Osteoblast (primary cell): Measurements from ENCODE around the gene NT5DC2. TPM values are rescaled to one million over a fixed set of nuclear protein-coding genes. Genes with fewer than 3 reads are reported as not detected.

Experiments used
- DNase-seq: peaks from one replicate; pipeline ENCODE4 v3.0.0; 2011; ENCODE audit warnings: low spot score, mixed read lengths; ENCODE audit not compliant: insufficient read length; ENCODE audit errors: missing footprints
- H2AFZ ChIP-seq: 2 replicates; pipeline ENCODE4 v1.6.0; 2011; ENCODE audit warnings: mild to moderate bottlenecking, low read length
- H3K27ac ChIP-seq: 2 replicates; pipeline ENCODE4 v1.5.1; 2011; ENCODE audit warnings: mild to moderate bottlenecking, low read depth, low read length, moderate library complexity
- H3K27me3 ChIP-seq: 2 replicates; pipeline ENCODE4 v1.6.0; 2012; ENCODE audit warnings: mild to moderate bottlenecking, control low read depth, inconsistent platforms, low read length, moderate library complexity; ENCODE audit not compliant: insufficient read depth
- H3K36me3 ChIP-seq: 2 replicates; pipeline ENCODE4 v1.5.1; 2011; ENCODE audit warnings: mild to moderate bottlenecking, low read length, control low read depth, moderate library complexity; ENCODE audit not compliant: insufficient read depth
- H3K4me1 ChIP-seq: 2 replicates; pipeline ENCODE4 v1.5.1; 2011; ENCODE audit warnings: mild to moderate bottlenecking, low read length, control low read depth, moderate library complexity; ENCODE audit not compliant: insufficient read depth
- H3K4me2 ChIP-seq: 2 replicates; pipeline ENCODE4 v1.6.0; 2011; ENCODE audit warnings: mild to moderate bottlenecking, low read length; ENCODE audit not compliant: insufficient read depth
- H3K4me3 ChIP-seq: fragments of 200-600 bp; sonication (generic); 3 replicates; pipeline ENCODE4 v1.5.1; 2012; ENCODE audit warnings: mild to moderate bottlenecking, low read length, inconsistent platforms; ENCODE audit not compliant: insufficient read depth
- H3K79me2 ChIP-seq: 2 replicates; pipeline ENCODE4 v1.6.0; 2012; ENCODE audit warnings: mild to moderate bottlenecking, low read length, control low read depth, inconsistent platforms; ENCODE audit not compliant: insufficient read depth
- H3K9me3 ChIP-seq: 2 replicates; pipeline ENCODE4 v1.5.1; 2011; ENCODE audit warnings: low read depth, low read length, control low read depth
- H4K20me1 ChIP-seq: 2 replicates; pipeline ENCODE4 v1.6.0; 2012; ENCODE audit warnings: mild to moderate bottlenecking, low read length, control low read depth; ENCODE audit not compliant: insufficient read depth
- total RNA-seq: library from RNA; depleted of rRNA; stranded (reverse); fragments of >200 nt; gene quantifications from 2 replicates; pipeline ENCODE4 v1.2.3, GENCODE V29; 2012
- TF ChIP-seq, protein P1 (sequence below): IDR thresholded peaks from 2 replicates; pipeline ENCODE4 v1.5.1; 2011; ENCODE audit warnings: mild to moderate bottlenecking, low read depth, low read length, moderate library complexity; ENCODE audit errors: extremely low read depth

The NT5DC2 gene
- total RNA-seq, 1 donor, result 52.5 TPM

DNA sequence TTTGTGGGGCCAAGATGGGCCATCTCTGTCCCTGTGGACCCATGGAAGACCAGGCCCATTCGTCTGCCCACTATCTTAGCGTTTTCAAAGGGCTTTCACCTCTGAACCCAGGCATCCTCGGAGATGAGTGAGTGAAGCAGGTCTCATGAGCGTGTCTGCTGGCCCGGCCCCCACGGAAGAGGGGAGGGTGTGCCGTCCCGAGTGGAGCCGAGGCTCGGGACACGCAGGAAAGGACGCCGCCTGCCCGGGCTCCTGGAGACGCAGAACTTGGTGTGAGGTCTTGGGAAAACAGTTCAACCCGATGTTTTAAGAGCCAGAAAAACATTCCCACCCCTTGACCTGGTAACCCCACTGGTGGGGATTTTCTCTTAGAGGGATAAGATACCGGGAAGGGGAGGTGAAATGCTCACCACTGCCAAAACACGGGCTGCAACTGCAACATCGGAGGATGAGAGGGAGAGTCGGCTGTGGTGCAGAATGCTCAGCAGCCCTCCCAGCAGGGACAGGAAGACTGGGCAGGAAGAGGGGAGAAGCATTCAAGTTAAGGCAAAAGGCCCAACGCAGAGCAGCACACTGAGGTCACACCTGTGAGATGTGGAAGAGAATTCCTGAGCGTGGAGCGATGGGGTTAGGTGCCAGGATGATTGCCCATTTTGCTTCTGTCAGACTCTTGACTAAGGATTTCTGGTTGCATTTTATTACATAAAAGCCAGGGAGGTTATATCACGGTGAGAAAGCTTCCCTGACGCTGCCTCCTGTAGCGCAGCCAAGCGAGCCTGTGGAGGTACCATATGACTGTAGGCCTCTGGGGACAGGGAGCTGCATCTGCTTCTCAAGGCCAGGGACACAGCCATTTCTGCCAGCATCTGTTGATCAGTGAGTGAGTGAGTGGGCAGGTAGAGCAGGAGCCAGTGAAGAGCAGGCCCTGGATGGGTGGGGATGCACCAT lies 52.6 kb downstream of the NT5DC2 start:
- H4K20me1 ChIP-seq, result peaks cover 14% of the 10 kb centered on the region
- H3K4me2 ChIP-seq, result no peak overlapping the region
- H3K4me1 ChIP-seq, result no peaks in the 10 kb centered on the region
- H3K27ac ChIP-seq, result no peak overlapping the region
- DNase-seq, result peak; percentile 89
- H3K4me3 ChIP-seq, result no peak overlapping the region
- no peaks in the 10 kb centered on the region for H3K9me3 ChIP-seq
- no peak overlapping the region for H2AFZ ChIP-seq
- no peaks in the 10 kb centered on the region for H3K27me3 ChIP-seq
- TF ChIP-seq, protein P1, sequence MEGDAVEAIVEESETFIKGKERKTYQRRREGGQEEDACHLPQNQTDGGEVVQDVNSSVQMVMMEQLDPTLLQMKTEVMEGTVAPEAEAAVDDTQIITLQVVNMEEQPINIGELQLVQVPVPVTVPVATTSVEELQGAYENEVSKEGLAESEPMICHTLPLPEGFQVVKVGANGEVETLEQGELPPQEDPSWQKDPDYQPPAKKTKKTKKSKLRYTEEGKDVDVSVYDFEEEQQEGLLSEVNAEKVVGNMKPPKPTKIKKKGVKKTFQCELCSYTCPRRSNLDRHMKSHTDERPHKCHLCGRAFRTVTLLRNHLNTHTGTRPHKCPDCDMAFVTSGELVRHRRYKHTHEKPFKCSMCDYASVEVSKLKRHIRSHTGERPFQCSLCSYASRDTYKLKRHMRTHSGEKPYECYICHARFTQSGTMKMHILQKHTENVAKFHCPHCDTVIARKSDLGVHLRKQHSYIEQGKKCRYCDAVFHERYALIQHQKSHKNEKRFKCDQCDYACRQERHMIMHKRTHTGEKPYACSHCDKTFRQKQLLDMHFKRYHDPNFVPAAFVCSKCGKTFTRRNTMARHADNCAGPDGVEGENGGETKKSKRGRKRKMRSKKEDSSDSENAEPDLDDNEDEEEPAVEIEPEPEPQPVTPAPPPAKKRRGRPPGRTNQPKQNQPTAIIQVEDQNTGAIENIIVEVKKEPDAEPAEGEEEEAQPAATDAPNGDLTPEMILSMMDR, result no peak
- peaks cover 73% of the 10 kb centered on the region for H3K36me3 ChIP-seq
- no peaks in the 10 kb centered on the region for H3K79me2 ChIP-seq

DNA sequence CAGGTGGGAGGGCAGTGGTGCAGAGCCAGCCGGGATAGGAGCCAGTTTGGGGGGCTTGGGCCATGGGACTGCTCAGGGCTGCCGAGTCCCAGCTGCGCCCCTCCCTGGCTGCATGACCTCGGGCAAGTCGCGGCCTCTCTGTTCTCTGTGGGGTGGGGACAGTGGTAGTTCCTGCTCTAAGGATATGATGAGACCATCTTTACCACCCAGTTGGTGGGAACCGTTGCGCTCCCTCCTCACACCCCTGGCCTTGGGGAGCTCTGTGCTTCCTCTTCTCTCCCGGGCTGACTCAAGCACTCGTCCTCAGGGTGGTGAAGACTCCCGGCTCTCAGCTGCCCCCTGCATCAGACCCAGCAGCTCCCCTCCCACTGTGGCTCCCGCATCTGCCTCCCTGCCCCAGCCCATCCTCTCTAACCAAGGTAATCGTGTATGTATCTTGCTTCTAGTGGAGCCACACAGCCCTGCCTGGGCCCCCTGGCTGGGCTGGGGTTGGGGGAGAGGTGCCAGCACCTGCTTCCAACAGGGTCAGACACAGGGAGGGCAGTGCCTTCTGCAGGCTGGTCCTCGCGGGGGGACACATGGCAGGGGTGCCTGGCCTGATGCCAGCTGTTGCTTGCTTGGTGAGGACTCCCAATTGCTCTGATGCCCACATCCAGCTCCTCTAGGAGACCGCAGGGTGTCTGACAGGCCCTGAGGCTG lies 53.6 kb downstream of the NT5DC2 start:
- Histone ChIP-seq H3K4me1 (no peaks in the 10 kb centered on the region), H3K4me3 (no peak overlapping the region), H3K9me3 (no peaks in the 10 kb centered on the region), H3K36me3 (peaks cover 80% of the 10 kb centered on the region), H3K79me2 (no peaks in the 10 kb centered on the region), H3K27ac (no peak overlapping the region), H2AFZ (no peak overlapping the region), H3K27me3 (no peaks in the 10 kb centered on the region), H3K4me2 (no peak overlapping the region), H4K20me1 (peaks cover 11% of the 10 kb centered on the region)
- TF ChIP-seq, protein P1, result no peak
- peak; percentile 49 for DNase-seq

DNA sequence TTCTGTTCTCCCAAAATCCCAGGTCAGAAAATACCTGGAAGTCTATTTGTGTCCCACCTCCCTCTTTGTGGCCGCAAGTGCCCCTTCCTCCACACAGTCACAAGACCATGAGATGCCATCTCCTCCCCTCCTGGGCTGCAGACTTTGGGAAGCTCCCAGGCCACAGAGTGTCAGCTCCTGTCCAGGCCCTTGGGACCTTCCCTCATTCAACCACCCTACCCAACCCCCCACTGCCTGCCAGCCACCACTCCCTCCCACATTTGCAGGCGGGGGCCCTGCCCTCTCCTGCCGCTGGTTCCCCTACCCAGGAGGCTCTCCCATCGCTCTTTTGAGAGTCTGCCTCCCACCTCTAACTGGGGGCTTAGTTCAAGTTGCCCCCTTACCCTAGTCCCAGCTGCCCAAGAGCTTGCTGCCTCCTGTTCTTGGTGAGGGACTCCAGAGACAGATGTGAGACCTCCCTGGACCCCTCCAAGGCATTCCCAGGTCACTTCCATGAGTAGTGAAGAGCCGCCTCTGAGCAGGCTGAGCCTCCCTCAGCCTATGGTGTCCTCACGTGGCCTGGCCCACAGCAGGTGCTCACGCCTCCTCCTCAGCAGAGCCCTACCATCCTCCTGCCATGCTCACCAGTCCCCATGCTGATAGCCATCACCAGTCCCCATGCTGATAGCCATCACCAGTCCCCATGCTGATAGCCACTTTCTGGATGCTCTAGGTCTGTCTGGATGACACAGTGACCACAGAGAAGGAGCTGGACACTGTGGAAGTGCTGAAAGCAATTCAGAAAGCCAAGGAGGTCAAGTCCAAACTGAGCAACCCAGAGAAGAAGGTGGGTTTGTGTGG lies 54.4 kb downstream of the NT5DC2 start:
- no peak overlapping the region for H2AFZ ChIP-seq
- H3K4me2 ChIP-seq, result no peak overlapping the region
- peaks cover 11% of the 10 kb centered on the region for H4K20me1 ChIP-seq
- H3K79me2 ChIP-seq, result no peaks in the 10 kb centered on the region
- H3K27me3 ChIP-seq, result no peaks in the 10 kb centered on the region
- no peaks in the 10 kb centered on the region for H3K4me1 ChIP-seq
- no peak overlapping the region for H3K4me3 ChIP-seq
- TF ChIP-seq, protein P1, result no peak
- H3K9me3 ChIP-seq, result no peaks in the 10 kb centered on the region
- H3K27ac ChIP-seq, result no peak overlapping the region
- DNase-seq, result peak; percentile 69
- H3K36me3 ChIP-seq, result peaks cover 83% of the 10 kb centered on the region
